ENCODE results near the gene AMMECR1. TPM values are rescaled to one million over a fixed set of nuclear protein-coding genes. Genes with fewer than 3 reads are reported as not detected.
"Not testable (repeated sequence)": the region's sequence is repeated elsewhere in the genome, so short reads cannot be mapped to it uniquely, and the experiment has no call there.

Gene AMMECR1
- total RNA-seq, 1 experiment from 2014 or later: 15.0 TPM

GRCh38 chrX:110242371-110242770 lies 75.5 kb downstream of the AMMECR1 start:
- ChIA-PET POLR2A (no interaction called here), CTCF (no interaction called here)
- no peaks in the 10 kb centered on the region for H3K36me3 ChIP-seq (ENCODE audit: control insufficient read depth, insufficient read depth, low read length)
- ATAC-seq (no peak), DNase-seq (ENCODE audit: low read depth, low spot score) (no peak)
- H3K27me3 ChIP-seq (ENCODE audit: control insufficient read depth, insufficient read depth, low read length): no peaks in the 10 kb centered on the region
- no peaks in the 10 kb centered on the region for H3K9me3 ChIP-seq (ENCODE audit: control insufficient read depth, insufficient read depth, low read depth, low read length)
- intact Hi-C loops (cut with micrococcal nuclease; ENCODE audit: unreplicated experiment) (no loop called here), in situ Hi-C loops (cut with HindIII; ENCODE audit: low pct_unique_long_range_greater_than_20kb, low sequenced_read_pairs) (no loop called here)
- no peak overlapping the region for H3K4me3 ChIP-seq (ENCODE audit: low read depth in 2 of 2, low read length in 2 of 2)
- no TSS peak for BruUV-seq (replicated peaks)
- TF ChIP-seq SIN3A (IDR thresholded peaks at IDR 0.05; ENCODE audit: borderline replicate concordance, insufficient read depth, low read depth, low read length): no peak
- no peak for TF ChIP-seq CTCF (IDR thresholded peaks at IDR 0.05)
- TF ChIP-seq REST (IDR thresholded peaks at IDR 0.05; ENCODE audit: insufficient read depth in 1 of 2, low read depth in 2 of 2, low read length in 1 of 2): no peak
- no peak for TF ChIP-seq TCF7L2 (IDR thresholded peaks at IDR 0.05; ENCODE audit: low read depth, low read length)
- TF ChIP-seq POLR2AphosphoS5 (IDR thresholded peaks at IDR 0.05; ENCODE audit: low read depth, low read length): no peak
- peaks cover 6% of the 10 kb centered on the region for H3K4me1 ChIP-seq (ENCODE audit: control insufficient read depth, insufficient read depth, low read length)
- H3K27ac ChIP-seq (ENCODE audit: low read length): no peak overlapping the region

- ATAC-seq (no peak), DNase-seq (ENCODE audit: low read depth, low spot score) (no peak)
- H3K36me3 ChIP-seq (ENCODE audit: control insufficient read depth, insufficient read depth, low read length): no peaks in the 10 kb centered on the region
- TF ChIP-seq REST (IDR thresholded peaks at IDR 0.05; ENCODE audit: insufficient read depth in 1 of 2, low read depth in 2 of 2, low read length in 1 of 2) (no peak), SIN3A (IDR thresholded peaks at IDR 0.05; ENCODE audit: borderline replicate concordance, insufficient read depth, low read depth, low read length) (no peak), TCF7L2 (IDR thresholded peaks at IDR 0.05; ENCODE audit: low read depth, low read length) (no peak), CTCF (IDR thresholded peaks at IDR 0.05) (no peak), POLR2AphosphoS5 (IDR thresholded peaks at IDR 0.05; ENCODE audit: low read depth, low read length) (no peak)
- no peaks in the 10 kb centered on the region for H3K9me3 ChIP-seq (ENCODE audit: control insufficient read depth, insufficient read depth, low read depth, low read length)
- no peak overlapping the region for H3K4me3 ChIP-seq (ENCODE audit: low read depth in 2 of 2, low read length in 2 of 2)
- intact Hi-C loops (cut with micrococcal nuclease; ENCODE audit: unreplicated experiment): no loop called here
- H3K27ac ChIP-seq (ENCODE audit: low read length): no peak overlapping the region
- no TSS peak for BruUV-seq (replicated peaks)
- CTCF ChIA-PET: interaction anchor here (0.6 kb wide), 1 partner anchor 24 kb away, joined by 6 read pairs; no protein-coding TSS in a partner anchor
- H3K4me1 ChIP-seq (ENCODE audit: control insufficient read depth, insufficient read depth, low read length): peaks cover 6% of the 10 kb centered on the region
- POLR2A ChIA-PET: no interaction called here
- H3K27me3 ChIP-seq (ENCODE audit: control insufficient read depth, insufficient read depth, low read length): no peaks in the 10 kb centered on the region
- in situ Hi-C loops (cut with HindIII; ENCODE audit: low pct_unique_long_range_greater_than_20kb, low sequenced_read_pairs): no loop called here
Observed at GRCh38 chrX:110241816-110242215, 76.1 kb downstream of the AMMECR1 start.

GRCh38 chrX:110238259-110238658 lies 79.6 kb downstream of the AMMECR1 start:
- 0 out of 2 replicates have a peak, but pooled peaks have one; percentile 51 for ATAC-seq
- in situ Hi-C loops (cut with HindIII; ENCODE audit: low pct_unique_long_range_greater_than_20kb, low sequenced_read_pairs); H3K27ac ChIP-seq (ENCODE audit: low read length); H3K4me3 ChIP-seq (ENCODE audit: low read depth in 2 of 2, low read length in 2 of 2); DNase-seq (ENCODE audit: low read depth, low spot score); H3K27me3 ChIP-seq (ENCODE audit: control insufficient read depth, insufficient read depth, low read length); CTCF ChIA-PET; H3K36me3 ChIP-seq (ENCODE audit: control insufficient read depth, insufficient read depth, low read length); intact Hi-C loops (cut with micrococcal nuclease; ENCODE audit: unreplicated experiment); BruUV-seq (replicated peaks); H3K9me3 ChIP-seq (ENCODE audit: control insufficient read depth, insufficient read depth, low read depth, low read length); POLR2A ChIA-PET; H3K4me1 ChIP-seq (ENCODE audit: control insufficient read depth, insufficient read depth, low read length): not testable (repeated sequence)

GRCh38 chrX:110231485-110231884 lies 86.4 kb downstream of the AMMECR1 start:
- H3K9me3 ChIP-seq (ENCODE audit: control insufficient read depth, insufficient read depth, low read depth, low read length); intact Hi-C loops (cut with micrococcal nuclease; ENCODE audit: unreplicated experiment); H3K27ac ChIP-seq (ENCODE audit: low read length); ATAC-seq; H3K36me3 ChIP-seq (ENCODE audit: control insufficient read depth, insufficient read depth, low read length); H3K27me3 ChIP-seq (ENCODE audit: control insufficient read depth, insufficient read depth, low read length); CTCF ChIA-PET; H3K4me3 ChIP-seq (ENCODE audit: low read depth in 2 of 2, low read length in 2 of 2); BruUV-seq (replicated peaks); H3K4me1 ChIP-seq (ENCODE audit: control insufficient read depth, insufficient read depth, low read length); in situ Hi-C loops (cut with HindIII; ENCODE audit: low pct_unique_long_range_greater_than_20kb, low sequenced_read_pairs); DNase-seq (ENCODE audit: low read depth, low spot score): not testable (repeated sequence)
- POLR2A ChIA-PET: interaction anchor here (0.7 kb wide), 1 partner anchor 108 kb away, joined by 3 read pairs; no protein-coding TSS in a partner anchor

Measured in Panc1 (cell line).